GM18498 (cell line): ENCODE measurements around the gene DHTKD1.
A peak's percentile ranks its signal among the peaks of the same experiment; 100 is the strongest.
"Not testable (repeated sequence)": the region's sequence is repeated elsewhere in the genome, so short reads cannot be mapped to it uniquely, and the experiment has no call there.

Source experiments
- ATAC-seq: cut with Tn5 transposase; IDR thresholded peaks from one replicate; pipeline ENCODE4 v1.9.1; 2021; ENCODE audit warnings: mild to moderate bottlenecking, moderate library complexity; ENCODE audit not compliant: unreplicated experiment

Gene DHTKD1

GRCh38 chr10:12062754-12063482 is 5.8 kb upstream of the DHTKD1 start:
- ATAC-seq = no peak

GRCh38 chr10:12063483-12063818 is 5.3 kb upstream of the DHTKD1 start:
- ATAC-seq = no peak

GRCh38 chr10:12067336-12067735 is 1.4 kb upstream of the DHTKD1 start:
- no peak for ATAC-seq

GRCh38 chr10:12071441-12071840 is 2.7 kb downstream of the DHTKD1 start:
- not testable (repeated sequence) for ATAC-seq

GRCh38 chr10:12073526-12073925 is 4.8 kb downstream of the DHTKD1 start:
- no peak for ATAC-seq

GRCh38 chr10:12077580-12078180 is 8.9 kb downstream of the DHTKD1 start:
- peak; percentile 35 for ATAC-seq

- ATAC-seq = no peak
Observed at GRCh38 chr10:12081470-12081869, 12.7 kb downstream of the DHTKD1 start.

- ATAC-seq = no peak
Observed at GRCh38 chr10:12081879-12082557, 13.3 kb downstream of the DHTKD1 start.

- no peak for ATAC-seq
Observed at GRCh38 chr10:12088919-12089318, 20.2 kb downstream of the DHTKD1 start.

- ATAC-seq = no peak
Observed at GRCh38 chr10:12091421-12091820, 22.7 kb downstream of the DHTKD1 start.

- ATAC-seq = not testable (repeated sequence)
Observed at GRCh38 chr10:12097361-12097760, 28.6 kb downstream of the DHTKD1 start.

GRCh38 chr10:12097791-12098190 is 29.0 kb downstream of the DHTKD1 start:
- ATAC-seq = no peak

GRCh38 chr10:12098966-12099365 is 30.2 kb downstream of the DHTKD1 start:
- no peak for ATAC-seq

GRCh38 chr10:12103802-12104201 is 35.0 kb downstream of the DHTKD1 start:
- no peak for ATAC-seq

- ATAC-seq = no peak
Observed at GRCh38 chr10:12107781-12108180, 39.0 kb downstream of the DHTKD1 start.

- no peak for ATAC-seq
Observed at GRCh38 chr10:12109286-12109685, 40.5 kb downstream of the DHTKD1 start.

GRCh38 chr10:12111528-12111927 is 42.8 kb downstream of the DHTKD1 start:
- ATAC-seq = no peak

GRCh38 chr10:12113627-12114026 is 44.9 kb downstream of the DHTKD1 start:
- ATAC-seq = no peak

GRCh38 chr10:12121673-12122072 is 52.9 kb downstream of the DHTKD1 start:
- ATAC-seq = no peak

- peak; percentile 91 for ATAC-seq
Observed at GRCh38 chr10:12129222-12130111, 60.7 kb downstream of the DHTKD1 start, which contains the start of gene SEC61A2. TSS of gene SEC61A2 (plus strand) at chr10:12129677. CDS start at chr10:12129788, 111 bp downstream.

- peak; percentile 41 for ATAC-seq
Observed at GRCh38 chr10:12130237-12130872, 61.6 kb downstream of the DHTKD1 start.
